Neural progenitor cell (in vitro differentiated cells): Measurements from ENCODE around the gene PLXNC1. TPM values are rescaled to one million over a fixed set of nuclear protein-coding genes. Genes with fewer than 3 reads are reported as not detected.

Experiments used
- DNase-seq: peaks from one replicate; pipeline ENCODE4 v3.0.0-alpha.2; 2016; ENCODE audit warnings: low spot score
- H2AFZ ChIP-seq: fragments of 200-600 bp; sonication (generic); replicated peaks from 2 replicates; pipeline ENCODE4 v1.6.1; 2016; ENCODE audit warnings: antibody characterized with exemption
- H3F3A ChIP-seq: fragments of 200-600 bp; sonication (generic); 2 replicates; pipeline ENCODE4 v1.6.1; 2016; ENCODE audit warnings: antibody characterized with exemption, low read depth
- H3K27ac ChIP-seq: fragments of 200-600 bp; sonication (generic); 2 replicates; pipeline ENCODE4 v1.5.1; 2016; ENCODE audit warnings: mild to moderate bottlenecking
- H3K27me3 ChIP-seq: fragments of 200-600 bp; sonication (generic); 2 replicates; pipeline ENCODE4 v1.6.1; 2016; ENCODE audit warnings: mild to moderate bottlenecking, moderate library complexity
- H3K36me3 ChIP-seq: fragments of 200-600 bp; sonication (generic); 2 replicates; pipeline ENCODE4 v1.5.1; 2016
- H3K4me1 ChIP-seq: fragments of 200-600 bp; sonication (generic); 2 replicates; pipeline ENCODE4 v1.6.1; 2016; ENCODE audit warnings: mixed run types
- H3K4me2 ChIP-seq: fragments of 200-600 bp; sonication (generic); 2 replicates; pipeline ENCODE4 v1.6.1; 2016
- H3K4me3 ChIP-seq: fragments of 200-600 bp; sonication (generic); 2 replicates; pipeline ENCODE4 v1.5.1; 2016
- H3K79me2 ChIP-seq: fragments of 200-600 bp; sonication (generic); 2 replicates; pipeline ENCODE4 v1.6.1; 2016; ENCODE audit warnings: low read depth
- H3K9ac ChIP-seq: fragments of 200-600 bp; sonication (generic); 2 replicates; pipeline ENCODE4 v1.6.1; 2016
- H3K9me3 ChIP-seq: fragments of 200-600 bp; sonication (generic); 2 replicates; pipeline ENCODE4 v1.5.1; 2016; ENCODE audit warnings: low read depth
- H4K20me1 ChIP-seq: fragments of 200-600 bp; sonication (generic); 2 replicates; pipeline ENCODE4 v1.6.1; 2016; ENCODE audit warnings: low read depth
- H3K27ac Mint-ChIP-seq: 3 replicates; pipeline ENCODE4 v1.8.0; 2021; ENCODE audit warnings: mixed read lengths
- H3K27me3 Mint-ChIP-seq: 2 replicates; pipeline ENCODE4 v1.8.0; 2022; ENCODE audit warnings: low read depth, mild to moderate bottlenecking, inconsistent platforms, moderate library complexity, mixed read lengths; ENCODE audit not compliant: insufficient read depth
- H3K36me3 Mint-ChIP-seq: 3 replicates; pipeline ENCODE4 v1.8.0; 2021; ENCODE audit warnings: mixed read lengths
- H3K4me1 Mint-ChIP-seq: 3 replicates; pipeline ENCODE4 v1.8.0; 2021; ENCODE audit warnings: mixed read lengths
- H3K4me3 Mint-ChIP-seq: 3 replicates; pipeline ENCODE4 v1.8.0; 2021; ENCODE audit warnings: mild to moderate bottlenecking, moderate library complexity, mixed read lengths
- H3K9me3 Mint-ChIP-seq: 3 replicates; pipeline ENCODE4 v1.8.0; 2020; ENCODE audit warnings: mixed read lengths
- CTCF ChIP-seq: fragments of 200-600 bp; sonication (generic); IDR thresholded peaks from 2 replicates; pipeline ENCODE4 v1.5.1; 2017; ENCODE audit warnings: antibody characterized with exemption, mild to moderate bottlenecking
- EZH2 ChIP-seq: fragments of 200-600 bp; sonication (generic); IDR thresholded peaks from 2 replicates; pipeline ENCODE4 v1.6.1; 2017; ENCODE audit warnings: antibody characterized with exemption, mild to moderate bottlenecking, moderate library complexity
- EZH2phosphoT487 ChIP-seq: fragments of 200-600 bp; sonication (generic); IDR thresholded peaks from 2 replicates; pipeline ENCODE4 v1.6.1; 2017; ENCODE audit warnings: antibody characterized with exemption
- total RNA-seq: library from RNA; depleted of rRNA; stranded (reverse); fragments of >200 nt; gene quantifications from 2 replicates; pipeline ENCODE4 v1.2.3, GENCODE V29; 2015; ENCODE audit warnings: low replicate concordance

PLXNC1 gene
- total RNA-seq, 1 donor from 2014 or later: 16.7 TPM

GRCh38 chr12:94320109-94320508 is 171.7 kb downstream of the PLXNC1 start:
- H3K27ac Mint-ChIP-seq: no peak overlapping the region
- Histone ChIP-seq H3K4me2 (no peak overlapping the region), H3F3A (no peaks in the 10 kb centered on the region), H3K4me1 (no peaks in the 10 kb centered on the region), H3K27me3 (no peaks in the 10 kb centered on the region), H4K20me1 (no peaks in the 10 kb centered on the region), H3K36me3 (peaks cover 22% of the 10 kb centered on the region), H3K9me3 (peaks cover 21% of the 10 kb centered on the region), H3K79me2 (no peaks in the 10 kb centered on the region), H3K4me3 (no peak overlapping the region), H3K27ac (no peak overlapping the region), H3K9ac (no peak overlapping the region), H2AFZ (no peak overlapping the region)
- peaks cover 60% of the 10 kb centered on the region for H3K36me3 Mint-ChIP-seq
- TF ChIP-seq EZH2phosphoT487 (no peak), CTCF (no peak), EZH2 (no peak)
- no peak for DNase-seq
- peaks cover 2% of the 10 kb centered on the region for H3K27me3 Mint-ChIP-seq
- no peak overlapping the region for H3K4me3 Mint-ChIP-seq
- no peaks in the 10 kb centered on the region for H3K4me1 Mint-ChIP-seq
- peaks cover 57% of the 10 kb centered on the region for H3K9me3 Mint-ChIP-seq

GRCh38 chr12:94322346-94322745 is 174.0 kb downstream of the PLXNC1 start:
- H3K9me3 ChIP-seq: peaks cover 21% of the 10 kb centered on the region
- H3K36me3 Mint-ChIP-seq: peaks cover 72% of the 10 kb centered on the region
- H3K27me3 Mint-ChIP-seq: peaks cover 2% of the 10 kb centered on the region
- no peak overlapping the region for H2AFZ ChIP-seq
- H3K4me3 Mint-ChIP-seq: no peak overlapping the region
- H3K4me2 ChIP-seq: no peak overlapping the region
- no peaks in the 10 kb centered on the region for H3F3A ChIP-seq
- no peak for DNase-seq
- H4K20me1 ChIP-seq: no peaks in the 10 kb centered on the region
- no peak for TF ChIP-seq EZH2phosphoT487
- no peak for TF ChIP-seq CTCF
- no peak for TF ChIP-seq EZH2
- peaks cover 22% of the 10 kb centered on the region for H3K36me3 ChIP-seq
- H3K27ac Mint-ChIP-seq: no peak overlapping the region
- no peak overlapping the region for H3K4me3 ChIP-seq
- peaks cover 54% of the 10 kb centered on the region for H3K9me3 Mint-ChIP-seq
- no peak overlapping the region for H3K27ac ChIP-seq
- no peaks in the 10 kb centered on the region for H3K4me1 Mint-ChIP-seq
- no peaks in the 10 kb centered on the region for H3K79me2 ChIP-seq
- peaks cover 3% of the 10 kb centered on the region for H3K4me1 ChIP-seq
- H3K9ac ChIP-seq: no peak overlapping the region
- H3K27me3 ChIP-seq: no peaks in the 10 kb centered on the region

GRCh38 chr12:94326234-94326633 is 177.9 kb downstream of the PLXNC1 start:
- Mint-ChIP-seq H3K27me3 (peaks cover 2% of the 10 kb centered on the region), H3K4me1 (peaks cover 2% of the 10 kb centered on the region), H3K9me3 (peaks cover 18% of the 10 kb centered on the region), H3K4me3 (no peak overlapping the region), H3K27ac (no peak overlapping the region), H3K36me3 (peaks cover 54% of the 10 kb centered on the region)
- no peaks in the 10 kb centered on the region for H3K79me2 ChIP-seq
- DNase-seq: no peak
- no peak overlapping the region for H3K4me2 ChIP-seq
- H3K4me1 ChIP-seq: peaks cover 3% of the 10 kb centered on the region
- H3K27ac ChIP-seq: no peak overlapping the region
- H4K20me1 ChIP-seq: no peaks in the 10 kb centered on the region
- no peak overlapping the region for H3K4me3 ChIP-seq
- H3K36me3 ChIP-seq: peaks cover 12% of the 10 kb centered on the region
- H3K9me3 ChIP-seq: no peaks in the 10 kb centered on the region
- no peaks in the 10 kb centered on the region for H3F3A ChIP-seq
- TF ChIP-seq EZH2: no peak
- TF ChIP-seq CTCF: no peak
- no peak for TF ChIP-seq EZH2phosphoT487
- H3K9ac ChIP-seq: no peak overlapping the region
- H2AFZ ChIP-seq: no peak overlapping the region
- no peaks in the 10 kb centered on the region for H3K27me3 ChIP-seq
